H1 (cell line): ENCODE results near the gene TTC39A.

Experiments used
- BACH1 ChIP-seq: IDR thresholded peaks from 2 replicates; pipeline ENCODE4 v1.6.1; 2012; ENCODE audit warnings: low read length, improper control_type of control experiment
- CREB1 ChIP-seq: IDR thresholded peaks from 2 replicates; pipeline ENCODE4 v1.6.1; 2012; ENCODE audit warnings: inconsistent platforms
- EGR1 ChIP-seq: IDR thresholded peaks from 2 replicates; pipeline ENCODE4 v1.6.1; 2011; ENCODE audit warnings: low read depth, low read length, borderline replicate concordance
- GABPA ChIP-seq: IDR thresholded peaks from 2 replicates; pipeline ENCODE4 v1.6.1; 2011; ENCODE audit warnings: mild to moderate bottlenecking, low read length, moderate library complexity, borderline replicate concordance; ENCODE audit not compliant: insufficient read depth
- KDM5A ChIP-seq: fragments of 200-600 bp; IDR thresholded peaks from 2 replicates; pipeline ENCODE4 v1.7.1; 2012; ENCODE audit warnings: mild to moderate bottlenecking, low read length, inconsistent platforms, mixed read lengths
- POLR2AphosphoS5 ChIP-seq: IDR thresholded peaks from 2 replicates; pipeline ENCODE4 v1.6.1; 2011; ENCODE audit warnings: low read depth, low read length
- RAD21 ChIP-seq, 2 experiments: IDR thresholded peaks in 1 of 2; conservative IDR thresholded peaks in 1 of 2; 2 replicates each; pipeline ENCODE4 v1.6.1; 2011; ENCODE audit warnings: low read depth in 2 of 2, low read length in 2 of 2, improper control_type of control experiment in 1 of 2, inconsistent platforms in 1 of 2, mild to moderate bottlenecking in 1 of 2, moderate library complexity in 1 of 2
- SIN3A ChIP-seq, 2 experiments: IDR thresholded peaks in 1 of 2; conservative IDR thresholded peaks in 1 of 2; 2 replicates each; pipeline ENCODE4 v1.6.1; 2011 to 2012; ENCODE audit warnings: low read length in 2 of 2, improper control_type of control experiment in 1 of 2, low read depth in 1 of 2, mild to moderate bottlenecking in 1 of 2
- TAF1 ChIP-seq: IDR thresholded peaks from 2 replicates; pipeline ENCODE4 v1.6.1; 2011; ENCODE audit warnings: mild to moderate bottlenecking, low read depth, low read length
- YY1 ChIP-seq: IDR thresholded peaks from 2 replicates; pipeline ENCODE4 v1.6.1; 2011; ENCODE audit warnings: low read depth, mild to moderate bottlenecking, low read length
- TF ChIP-seq, protein P1 (sequence below): IDR thresholded peaks from 2 replicates; pipeline ENCODE4 v1.6.1; 2011; ENCODE audit warnings: low read depth, mild to moderate bottlenecking, low read length; ENCODE audit not compliant: insufficient read depth
- TF ChIP-seq, protein P2 (sequence below), 3 experiments: IDR thresholded peaks; 1 replicate in 2 of 3; 2 replicates in 1 of 3; pipeline versions ENCODE4 v1.5.1 to v1.6.1; 2011; ENCODE audit warnings: low read length in 3 of 3, mild to moderate bottlenecking in 3 of 3, inconsistent platforms in 2 of 3, low read depth in 1 of 3, moderate library complexity in 1 of 3; ENCODE audit not compliant: insufficient read depth in 1 of 3; ENCODE audit errors: control extremely low read depth in 1 of 3
- TF ChIP-seq, protein P3 (sequence below): IDR thresholded peaks from 2 replicates; pipeline ENCODE4 v1.6.1; 2012; ENCODE audit warnings: inconsistent platforms

DNA sequence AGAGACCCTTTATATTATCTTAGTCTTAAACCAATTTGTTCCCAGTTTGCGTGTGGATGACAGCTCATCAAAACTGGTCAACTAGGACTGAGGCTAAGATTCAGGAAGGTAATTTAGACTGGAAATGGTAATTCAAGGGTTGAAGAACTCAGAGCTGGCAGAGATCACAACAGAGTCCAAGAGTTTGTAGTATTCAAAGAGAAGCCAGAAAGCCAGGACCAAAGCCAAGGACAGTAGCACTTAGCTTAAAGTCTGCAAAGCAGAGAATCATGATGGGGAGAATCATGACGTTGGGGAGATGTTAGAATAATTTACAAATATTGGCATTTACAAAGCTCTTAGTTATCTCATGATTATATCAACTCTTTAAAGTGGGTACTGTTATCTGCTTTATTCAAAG lies 61.7 kb downstream of the TTC39A start:
- TF ChIP-seq POLR2AphosphoS5 (no peak), BACH1 (no peak), SIN3A (conservative IDR thresholded peaks at IDR 0.05 in 1 of 2, IDR thresholded peaks at IDR 0.05 in 1 of 2; ENCODE audit: low read depth in 1 of 2, low read length in 2 of 2) (no peak), KDM5A (no peak), YY1 (no peak), RAD21 (IDR thresholded peaks at IDR 0.05 in 1 of 2, conservative IDR thresholded peaks at IDR 0.05 in 1 of 2; ENCODE audit: low read depth in 2 of 2, low read length in 2 of 2) (no peak), TAF1 (no peak), CREB1 (no peak), EGR1 (no peak), GABPA (no peak)
- TF ChIP-seq, protein P1, sequence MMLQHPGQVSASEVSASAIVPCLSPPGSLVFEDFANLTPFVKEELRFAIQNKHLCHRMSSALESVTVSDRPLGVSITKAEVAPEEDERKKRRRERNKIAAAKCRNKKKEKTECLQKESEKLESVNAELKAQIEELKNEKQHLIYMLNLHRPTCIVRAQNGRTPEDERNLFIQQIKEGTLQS = no peak
- TF ChIP-seq, protein P2, sequence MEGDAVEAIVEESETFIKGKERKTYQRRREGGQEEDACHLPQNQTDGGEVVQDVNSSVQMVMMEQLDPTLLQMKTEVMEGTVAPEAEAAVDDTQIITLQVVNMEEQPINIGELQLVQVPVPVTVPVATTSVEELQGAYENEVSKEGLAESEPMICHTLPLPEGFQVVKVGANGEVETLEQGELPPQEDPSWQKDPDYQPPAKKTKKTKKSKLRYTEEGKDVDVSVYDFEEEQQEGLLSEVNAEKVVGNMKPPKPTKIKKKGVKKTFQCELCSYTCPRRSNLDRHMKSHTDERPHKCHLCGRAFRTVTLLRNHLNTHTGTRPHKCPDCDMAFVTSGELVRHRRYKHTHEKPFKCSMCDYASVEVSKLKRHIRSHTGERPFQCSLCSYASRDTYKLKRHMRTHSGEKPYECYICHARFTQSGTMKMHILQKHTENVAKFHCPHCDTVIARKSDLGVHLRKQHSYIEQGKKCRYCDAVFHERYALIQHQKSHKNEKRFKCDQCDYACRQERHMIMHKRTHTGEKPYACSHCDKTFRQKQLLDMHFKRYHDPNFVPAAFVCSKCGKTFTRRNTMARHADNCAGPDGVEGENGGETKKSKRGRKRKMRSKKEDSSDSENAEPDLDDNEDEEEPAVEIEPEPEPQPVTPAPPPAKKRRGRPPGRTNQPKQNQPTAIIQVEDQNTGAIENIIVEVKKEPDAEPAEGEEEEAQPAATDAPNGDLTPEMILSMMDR (IDR thresholded peaks at IDR 0.05; ENCODE audit: control extremely low read depth in 1 of 3, insufficient read depth in 1 of 3, low read depth in 1 of 3, low read length in 3 of 3) = no peak
- TF ChIP-seq, protein P3, sequence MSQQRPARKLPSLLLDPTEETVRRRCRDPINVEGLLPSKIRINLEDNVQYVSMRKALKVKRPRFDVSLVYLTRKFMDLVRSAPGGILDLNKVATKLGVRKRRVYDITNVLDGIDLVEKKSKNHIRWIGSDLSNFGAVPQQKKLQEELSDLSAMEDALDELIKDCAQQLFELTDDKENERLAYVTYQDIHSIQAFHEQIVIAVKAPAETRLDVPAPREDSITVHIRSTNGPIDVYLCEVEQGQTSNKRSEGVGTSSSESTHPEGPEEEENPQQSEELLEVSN = no peak
